ENCODE measurements around the gene ACAP1. TPM values are rescaled to one million over a fixed set of nuclear protein-coding genes. Genes with fewer than 3 reads are reported as not detected.
"Not testable (repeated sequence)": the region's sequence is repeated elsewhere in the genome, so short reads cannot be mapped to it uniquely, and the experiment has no call there.

The ACAP1 gene
- total and polyA plus RNA-seq, 8 donors = 4.4 to 33.3 (median 10.5) TPM

- peaks cover 0 to 23% (median 18%) of the 10 kb centered on the region in 4 donors for H3K36me3 ChIP-seq
- H3K9me3 ChIP-seq = no peaks in the 10 kb centered on the region
- WGBS, 5 donors = 0 to 3% (median 1%) methylated on average over 26 to 34 of the region's 34 CpGs
- H3K27ac ChIP-seq = peak overlapping the region; percentile 81 to 95 (median 94)
- peaks cover 12 to 29% (median 25%) of the 10 kb centered on the region in 4 donors for H3K4me1 ChIP-seq
- peak; percentile 73 to 93 for DNase-seq
- H3K4me3 ChIP-seq = peak overlapping the region; percentile 89 to 99 (median 97)
- peaks cover 0 to 15% (median 0%) of the 10 kb centered on the region in 3 donors for H3K27me3 ChIP-seq
- intact Hi-C loops (cut with DNase I; ENCODE audit: low total_unique reads) = no loop called here
- TF ChIP-seq POLR2AphosphoS5 (IDR thresholded peaks at IDR 0.05) (no peak), POLR2A (IDR thresholded peaks at IDR 0.05) (no peak), CTCF (IDR thresholded peaks at IDR 0.05) (no peak), EP300 (IDR thresholded peaks at IDR 0.05) (no peak)
These were observed 6.2 kb upstream of the ACAP1 start for GRCh38 chr17:7329997-7330637.

- Histone ChIP-seq H3K27me3 (peaks cover 0 to 20% (median 0%) of the 10 kb centered on the region in 3 donors), H3K4me1 (peaks cover 12 to 29% (median 25%) of the 10 kb centered on the region in 4 donors), H3K36me3 (peaks cover 0 to 18% (median 13%) of the 10 kb centered on the region in 4 donors), H3K9me3 (no peaks in the 10 kb centered on the region), H3K4me3 (peak overlapping the region; percentile 89 to 99 (median 97)), H3K27ac (peak overlapping the region; percentile 81 to 95 (median 94))
- no peak for DNase-seq
- TF ChIP-seq EP300 (IDR thresholded peaks at IDR 0.05) = no peak
- TF ChIP-seq CTCF (IDR thresholded peaks at IDR 0.05) = no peak
- TF ChIP-seq POLR2A (IDR thresholded peaks at IDR 0.05) = no peak
- TF ChIP-seq POLR2AphosphoS5 (IDR thresholded peaks at IDR 0.05) = no peak
- intact Hi-C loops (cut with DNase I; ENCODE audit: low total_unique reads) = no loop called here
- 55 to 71% (median 65%) methylated on average over 8 to 13 of the region's 13 CpGs for WGBS, 5 donors
These were observed 5.7 kb upstream of the ACAP1 start for GRCh38 chr17:7330638-7331015.

GRCh38 chr17:7332111-7332510, 4.2 kb upstream of the ACAP1 start:
- Histone ChIP-seq H3K9me3 (no peaks in the 10 kb centered on the region), H3K36me3 (peaks cover 0 to 3% (median 0%) of the 10 kb centered on the region in 4 donors), H3K4me3 (no peak overlapping the region), H3K27me3 (peaks cover 0 to 33% (median 4%) of the 10 kb centered on the region in 3 donors), H3K4me1 (peaks cover 12 to 28% (median 27%) of the 10 kb centered on the region in 4 donors), H3K27ac (no peak overlapping the region)
- intact Hi-C loops (cut with DNase I; ENCODE audit: low total_unique reads) = no loop called here
- TF ChIP-seq EP300 (IDR thresholded peaks at IDR 0.05) = no peak
- TF ChIP-seq POLR2AphosphoS5 (IDR thresholded peaks at IDR 0.05) = no peak
- no peak for TF ChIP-seq POLR2A (IDR thresholded peaks at IDR 0.05)
- TF ChIP-seq CTCF (IDR thresholded peaks at IDR 0.05) = no peak
- DNase-seq = no peak
- WGBS, 5 donors = 47 to 65% (median 54%) methylated on average over 7 of the region's 7 CpGs

GRCh38 chr17:7332600-7333069, 3.7 kb upstream of the ACAP1 start:
- intact Hi-C loops (cut with DNase I; ENCODE audit: low total_unique reads); DNase-seq: not testable (repeated sequence)
- 37 to 45% (median 44%) methylated on average over 13 to 14 of the region's 14 CpGs for WGBS, 5 donors

More at GRCh38 chr17:7332600-7333069, 3.7 kb upstream of the ACAP1 start:
- not testable (repeated sequence) for H3K27ac ChIP-seq, H3K36me3 ChIP-seq, H3K4me3 ChIP-seq, H3K9me3 ChIP-seq
- peaks cover 0 to 37% (median 4%) of the 10 kb centered on the region in 3 donors for H3K27me3 ChIP-seq
- H3K4me1 ChIP-seq = peaks cover 12 to 27% (median 25%) of the 10 kb centered on the region in 4 donors

All from stomach (tissue), 9 donors.